ENCODE results near the gene UIMC1. TPM values are rescaled to one million over a fixed set of nuclear protein-coding genes. Genes with fewer than 3 reads are reported as not detected.

The UIMC1 gene
- total RNA-seq, 1 experiment from 2014 or later: 52.8 TPM

DNA sequence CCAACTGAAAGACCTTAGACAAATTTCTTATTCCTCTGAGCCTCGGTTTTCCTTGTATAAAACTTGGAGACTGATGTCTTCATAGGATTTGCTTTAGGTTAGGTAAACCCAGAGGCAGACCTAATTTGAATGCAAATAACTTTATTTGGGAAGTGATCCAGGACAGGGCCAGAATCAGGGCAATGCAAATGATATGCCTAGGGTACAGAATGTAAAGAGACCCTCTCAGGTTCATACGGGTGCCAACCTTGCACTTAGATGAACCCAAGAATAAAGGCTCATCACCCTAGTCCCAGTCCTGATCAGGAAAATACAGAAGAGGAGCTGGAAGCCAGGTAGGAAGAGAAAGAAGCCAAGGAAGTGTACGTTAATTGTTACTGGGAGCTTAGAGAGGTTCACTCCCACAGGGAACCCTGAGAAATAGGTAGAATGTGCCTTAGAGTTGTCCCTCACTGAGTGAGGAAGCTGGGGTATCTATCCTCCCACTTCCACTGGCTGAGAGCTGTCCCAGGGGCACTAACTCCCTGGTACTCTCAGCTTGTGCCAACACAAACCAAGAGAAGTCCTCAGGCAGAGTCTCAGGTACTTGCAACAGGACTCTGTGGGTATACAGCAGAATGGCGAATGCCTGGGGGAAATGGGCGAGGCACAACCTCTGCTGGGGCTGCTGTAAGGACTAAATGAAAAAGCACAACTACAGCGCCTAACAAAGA lies 104.3 kb downstream of the UIMC1 start:
- no peak overlapping the region for H3K27ac Mint-ChIP-seq (ENCODE audit: unreplicated experiment)
- BruUV-seq (replicated peaks): no TSS peak
- CTCF ChIA-PET: no interaction called here

DNA sequence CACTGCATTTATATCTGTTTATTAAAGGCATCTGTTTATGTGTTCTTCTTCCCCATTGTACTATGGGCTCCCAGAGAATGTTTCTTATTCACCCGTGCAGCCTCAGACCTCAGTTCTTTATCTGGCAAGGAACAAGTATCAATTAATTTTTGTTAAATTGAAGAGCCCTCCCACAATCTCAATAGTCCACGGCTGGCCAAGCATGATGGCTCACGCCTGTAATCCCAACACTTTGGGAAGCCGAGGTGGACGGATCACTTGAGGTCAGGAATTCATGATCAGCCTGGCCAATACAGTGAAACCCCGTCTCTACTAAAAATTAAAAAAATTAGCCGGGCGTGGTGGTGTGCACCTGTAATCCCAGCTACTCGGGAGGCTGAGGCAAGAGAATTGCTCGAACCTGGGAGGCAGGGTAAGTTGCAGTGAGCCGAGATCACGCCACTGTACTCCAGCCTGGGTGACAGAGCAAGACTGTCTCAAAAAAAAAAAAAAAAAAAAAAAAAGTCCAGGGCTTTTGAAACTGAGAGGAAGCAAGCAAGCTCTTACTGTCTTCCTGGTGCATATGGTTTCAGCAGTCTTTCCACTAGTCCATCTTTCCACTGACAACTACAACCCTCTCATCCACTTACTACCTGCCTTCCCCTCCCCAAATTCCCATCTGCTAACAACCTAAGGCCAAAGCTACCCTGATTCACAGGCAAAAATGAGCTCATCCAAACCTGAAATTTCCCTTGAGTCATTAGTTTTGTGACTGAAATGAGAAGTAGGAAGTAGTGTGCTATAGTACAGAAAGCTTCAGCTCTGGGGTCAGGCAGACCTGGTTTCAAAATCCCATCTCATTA lies 105.1 kb downstream of the UIMC1 start:
- H3K4me3 ChIP-seq (ENCODE audit: low read depth, low read length): no peak overlapping the region
- no peaks in the 10 kb centered on the region for H3K4me1 ChIP-seq
- BruUV-seq (replicated peaks): no TSS peak
- intact Hi-C loops (cut with micrococcal nuclease; ENCODE audit: unreplicated experiment): no loop called here
- no peak overlapping the region for H3K27ac Mint-ChIP-seq (ENCODE audit: unreplicated experiment)
- H3K9me3 Mint-ChIP-seq (ENCODE audit: unreplicated experiment): no peaks in the 10 kb centered on the region
- peaks cover 56% of the 10 kb centered on the region for H3K36me3 Mint-ChIP-seq (ENCODE audit: insufficient read depth, unreplicated experiment)
- CTCF ChIA-PET: interaction anchor here (0.8 kb wide), 1 partner anchor 241 kb away, joined by 4 read pairs; no protein-coding TSS in a partner anchor
- DNase-seq: no peak
- no peak overlapping the region for H3K4me3 Mint-ChIP-seq (ENCODE audit: unreplicated experiment)
- H3K4me1 Mint-ChIP-seq (ENCODE audit: low read depth, unreplicated experiment): no peaks in the 10 kb centered on the region
- TF ChIP-seq, protein P1, sequence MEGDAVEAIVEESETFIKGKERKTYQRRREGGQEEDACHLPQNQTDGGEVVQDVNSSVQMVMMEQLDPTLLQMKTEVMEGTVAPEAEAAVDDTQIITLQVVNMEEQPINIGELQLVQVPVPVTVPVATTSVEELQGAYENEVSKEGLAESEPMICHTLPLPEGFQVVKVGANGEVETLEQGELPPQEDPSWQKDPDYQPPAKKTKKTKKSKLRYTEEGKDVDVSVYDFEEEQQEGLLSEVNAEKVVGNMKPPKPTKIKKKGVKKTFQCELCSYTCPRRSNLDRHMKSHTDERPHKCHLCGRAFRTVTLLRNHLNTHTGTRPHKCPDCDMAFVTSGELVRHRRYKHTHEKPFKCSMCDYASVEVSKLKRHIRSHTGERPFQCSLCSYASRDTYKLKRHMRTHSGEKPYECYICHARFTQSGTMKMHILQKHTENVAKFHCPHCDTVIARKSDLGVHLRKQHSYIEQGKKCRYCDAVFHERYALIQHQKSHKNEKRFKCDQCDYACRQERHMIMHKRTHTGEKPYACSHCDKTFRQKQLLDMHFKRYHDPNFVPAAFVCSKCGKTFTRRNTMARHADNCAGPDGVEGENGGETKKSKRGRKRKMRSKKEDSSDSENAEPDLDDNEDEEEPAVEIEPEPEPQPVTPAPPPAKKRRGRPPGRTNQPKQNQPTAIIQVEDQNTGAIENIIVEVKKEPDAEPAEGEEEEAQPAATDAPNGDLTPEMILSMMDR (IDR thresholded peaks at IDR 0.05; ENCODE audit: insufficient read depth in 1 of 2, low read depth in 1 of 2, low read length in 1 of 2, severe bottlenecking in 1 of 2, unreplicated experiment in 1 of 2): no peak
- POLR2A ChIA-PET: no interaction called here
- H3K36me3 ChIP-seq (ENCODE audit: control insufficient read depth, insufficient read depth, low read length): peaks cover 9% of the 10 kb centered on the region
- H3K27me3 ChIP-seq (replicated peaks; ENCODE audit: control insufficient read depth, insufficient read depth, low read length): no peaks in the 10 kb centered on the region
- no peaks in the 10 kb centered on the region for H3K9me3 ChIP-seq
- H3K27me3 Mint-ChIP-seq (ENCODE audit: insufficient read depth, unreplicated experiment): no peaks in the 10 kb centered on the region

More for the DNA sequence above, 104.3 kb downstream of the UIMC1 start:
- Mint-ChIP-seq H3K9me3 (ENCODE audit: unreplicated experiment) (no peaks in the 10 kb centered on the region), H3K4me3 (ENCODE audit: unreplicated experiment) (no peak overlapping the region), H3K36me3 (ENCODE audit: insufficient read depth, unreplicated experiment) (peaks cover 64% of the 10 kb centered on the region), H3K4me1 (ENCODE audit: low read depth, unreplicated experiment) (no peaks in the 10 kb centered on the region), H3K27me3 (ENCODE audit: insufficient read depth, unreplicated experiment) (no peaks in the 10 kb centered on the region)
- Histone ChIP-seq H3K36me3 (ENCODE audit: control insufficient read depth, insufficient read depth, low read length) (peaks cover 9% of the 10 kb centered on the region), H3K4me1 (no peaks in the 10 kb centered on the region), H3K9me3 (no peaks in the 10 kb centered on the region), H3K27me3 (replicated peaks; ENCODE audit: control insufficient read depth, insufficient read depth, low read length) (no peaks in the 10 kb centered on the region), H3K4me3 (ENCODE audit: low read depth, low read length) (no peak overlapping the region)
- TF ChIP-seq, protein P1 (IDR thresholded peaks at IDR 0.05; ENCODE audit: insufficient read depth in 1 of 2, low read depth in 1 of 2, low read length in 1 of 2, severe bottlenecking in 1 of 2, unreplicated experiment in 1 of 2): no peak
- intact Hi-C loops (cut with micrococcal nuclease; ENCODE audit: unreplicated experiment): no loop called here
- POLR2A ChIA-PET: no interaction called here
- no peak for DNase-seq

DNA sequence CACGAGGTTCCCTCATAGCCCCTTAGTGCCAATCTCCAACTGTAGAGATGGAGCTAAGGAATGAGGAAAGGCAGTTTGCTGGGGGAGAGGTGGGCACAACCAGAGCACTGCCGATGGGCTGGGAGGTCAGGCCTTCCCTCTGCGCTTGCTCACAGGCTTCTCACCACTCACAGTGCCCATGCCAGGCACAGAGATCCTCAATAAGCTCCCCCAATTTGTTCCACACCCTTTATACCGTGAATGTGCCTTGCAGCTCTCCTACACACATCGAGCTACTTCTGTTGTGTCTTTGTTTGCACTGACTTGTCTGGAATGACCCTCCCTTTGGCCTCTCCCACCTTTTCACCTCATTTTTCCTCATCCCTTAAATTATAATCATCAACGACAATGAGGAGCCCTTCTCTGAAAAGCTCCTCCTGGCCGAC lies 105.8 kb downstream of the UIMC1 start:
- Mint-ChIP-seq H3K9me3 (ENCODE audit: unreplicated experiment) (no peaks in the 10 kb centered on the region), H3K27ac (ENCODE audit: unreplicated experiment) (no peak overlapping the region), H3K27me3 (ENCODE audit: insufficient read depth, unreplicated experiment) (no peaks in the 10 kb centered on the region), H3K4me3 (ENCODE audit: unreplicated experiment) (no peak overlapping the region), H3K36me3 (ENCODE audit: insufficient read depth, unreplicated experiment) (peaks cover 53% of the 10 kb centered on the region), H3K4me1 (ENCODE audit: low read depth, unreplicated experiment) (no peaks in the 10 kb centered on the region)
- BruUV-seq (replicated peaks): no TSS peak
- no peaks in the 10 kb centered on the region for H3K27me3 ChIP-seq (replicated peaks; ENCODE audit: control insufficient read depth, insufficient read depth, low read length)
- TF ChIP-seq, protein P1 (IDR thresholded peaks at IDR 0.05; ENCODE audit: insufficient read depth in 1 of 2, low read depth in 1 of 2, low read length in 1 of 2, severe bottlenecking in 1 of 2, unreplicated experiment in 1 of 2): no peak
- H3K4me3 ChIP-seq (ENCODE audit: low read depth, low read length): no peak overlapping the region
- no peaks in the 10 kb centered on the region for H3K9me3 ChIP-seq
- intact Hi-C loops (cut with micrococcal nuclease; ENCODE audit: unreplicated experiment): no loop called here
- H3K36me3 ChIP-seq (ENCODE audit: control insufficient read depth, insufficient read depth, low read length): peaks cover 9% of the 10 kb centered on the region
- POLR2A ChIA-PET: no interaction called here
- CTCF ChIA-PET: interaction anchor here (0.8 kb wide), 1 partner anchor 240 kb away, joined by 4 read pairs; no protein-coding TSS in a partner anchor
- H3K4me1 ChIP-seq: no peaks in the 10 kb centered on the region
- DNase-seq: no peak

Data from Caco-2 (cell line).